GM12864 (cell line): ENCODE results near the gene ALDH1A2.
"Not testable (repeated sequence)": the region's sequence is repeated elsewhere in the genome, so short reads cannot be mapped to it uniquely, and the experiment has no call there.

Experiments used
- DNase-seq: peaks from one replicate; pipeline ENCODE4 v3.0.0-alpha.2; 2011; ENCODE audit warnings: low read depth
- H3K4me3 ChIP-seq: 2 replicates; pipeline ENCODE4 v1.5.1; 2011; ENCODE audit warnings: mild to moderate bottlenecking, low read depth, low read length, control low read depth
- TF ChIP-seq, protein P1 (sequence below): IDR thresholded peaks from 2 replicates; pipeline ENCODE4 v1.5.1; 2011; ENCODE audit warnings: low read depth, mild to moderate bottlenecking, moderate library complexity, low read length, control low read depth, inconsistent platforms; ENCODE audit errors: missing control alignments

ALDH1A2 gene

DNA sequence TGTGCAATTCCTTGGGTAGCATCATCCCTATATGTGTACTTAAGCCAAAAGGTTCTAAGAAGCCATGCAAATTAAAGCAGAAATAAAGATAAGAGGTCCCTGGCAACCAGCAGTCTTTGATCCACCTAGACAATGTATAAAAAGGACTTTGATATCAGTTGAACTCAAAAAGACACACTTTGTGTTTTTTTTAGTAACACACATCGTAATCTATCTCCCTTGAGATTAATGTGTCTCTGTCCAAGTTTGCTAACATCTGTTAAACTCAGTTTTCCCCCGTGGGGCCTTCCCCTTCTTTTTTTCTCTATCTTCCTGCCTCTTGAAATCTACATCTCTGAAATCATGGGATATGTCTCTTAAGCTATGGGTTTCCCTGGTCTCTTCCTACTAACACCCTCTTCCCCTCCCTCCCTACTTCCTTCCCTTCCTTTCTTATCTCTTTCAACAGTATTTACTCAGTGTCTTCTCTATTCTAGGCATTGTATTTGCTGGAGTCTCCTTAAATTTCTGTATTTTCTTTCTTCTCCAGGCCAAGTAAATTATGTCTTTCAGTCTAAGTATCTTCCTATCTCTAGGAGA lies 27.7 kb downstream of the ALDH1A2 start:
- no peak overlapping the region for H3K4me3 ChIP-seq
- DNase-seq, result no peak
- TF ChIP-seq, protein P1, sequence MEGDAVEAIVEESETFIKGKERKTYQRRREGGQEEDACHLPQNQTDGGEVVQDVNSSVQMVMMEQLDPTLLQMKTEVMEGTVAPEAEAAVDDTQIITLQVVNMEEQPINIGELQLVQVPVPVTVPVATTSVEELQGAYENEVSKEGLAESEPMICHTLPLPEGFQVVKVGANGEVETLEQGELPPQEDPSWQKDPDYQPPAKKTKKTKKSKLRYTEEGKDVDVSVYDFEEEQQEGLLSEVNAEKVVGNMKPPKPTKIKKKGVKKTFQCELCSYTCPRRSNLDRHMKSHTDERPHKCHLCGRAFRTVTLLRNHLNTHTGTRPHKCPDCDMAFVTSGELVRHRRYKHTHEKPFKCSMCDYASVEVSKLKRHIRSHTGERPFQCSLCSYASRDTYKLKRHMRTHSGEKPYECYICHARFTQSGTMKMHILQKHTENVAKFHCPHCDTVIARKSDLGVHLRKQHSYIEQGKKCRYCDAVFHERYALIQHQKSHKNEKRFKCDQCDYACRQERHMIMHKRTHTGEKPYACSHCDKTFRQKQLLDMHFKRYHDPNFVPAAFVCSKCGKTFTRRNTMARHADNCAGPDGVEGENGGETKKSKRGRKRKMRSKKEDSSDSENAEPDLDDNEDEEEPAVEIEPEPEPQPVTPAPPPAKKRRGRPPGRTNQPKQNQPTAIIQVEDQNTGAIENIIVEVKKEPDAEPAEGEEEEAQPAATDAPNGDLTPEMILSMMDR, result no peak

DNA sequence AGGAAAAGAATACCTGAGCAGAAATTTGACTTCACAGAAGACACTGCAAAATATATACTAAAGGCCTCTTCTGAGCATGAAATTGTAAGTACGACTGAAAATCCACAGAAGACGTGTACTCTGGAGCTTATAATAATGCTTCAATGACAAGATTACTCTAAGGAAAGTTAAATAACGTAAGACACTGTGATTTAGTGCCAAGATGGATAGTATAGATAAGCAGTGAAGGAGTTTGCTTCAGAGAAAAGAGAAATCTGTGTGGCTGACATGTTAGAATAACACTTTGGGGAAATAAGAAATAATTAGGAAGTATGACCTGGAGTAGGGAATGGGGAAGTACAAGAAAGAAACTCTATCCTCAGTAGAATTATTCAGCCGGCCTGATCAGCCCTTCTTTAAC lies 28.9 kb downstream of the ALDH1A2 start:
- TF ChIP-seq, protein P1, result no peak
- no peak for DNase-seq
- no peak overlapping the region for H3K4me3 ChIP-seq

DNA sequence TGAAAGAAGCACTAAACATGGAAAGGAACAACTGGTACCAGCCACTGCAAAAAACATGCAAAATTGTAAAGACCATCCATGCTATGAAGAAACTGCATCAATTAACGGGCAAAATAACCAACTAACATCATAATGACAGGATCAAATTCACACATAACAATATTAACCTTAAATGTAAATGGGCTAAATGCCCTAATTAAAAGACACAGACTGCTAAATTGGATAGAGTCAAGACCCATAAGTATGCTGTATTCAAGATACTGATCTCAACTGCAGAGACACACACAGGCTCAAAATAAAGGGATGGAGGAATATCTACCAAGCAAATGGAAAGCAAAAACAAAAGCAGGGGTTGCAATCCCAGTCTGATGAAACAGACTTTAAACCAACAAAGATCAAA lies 37.1 kb downstream of the ALDH1A2 start:
- not testable (repeated sequence) for DNase-seq, H3K4me3 ChIP-seq

DNA sequence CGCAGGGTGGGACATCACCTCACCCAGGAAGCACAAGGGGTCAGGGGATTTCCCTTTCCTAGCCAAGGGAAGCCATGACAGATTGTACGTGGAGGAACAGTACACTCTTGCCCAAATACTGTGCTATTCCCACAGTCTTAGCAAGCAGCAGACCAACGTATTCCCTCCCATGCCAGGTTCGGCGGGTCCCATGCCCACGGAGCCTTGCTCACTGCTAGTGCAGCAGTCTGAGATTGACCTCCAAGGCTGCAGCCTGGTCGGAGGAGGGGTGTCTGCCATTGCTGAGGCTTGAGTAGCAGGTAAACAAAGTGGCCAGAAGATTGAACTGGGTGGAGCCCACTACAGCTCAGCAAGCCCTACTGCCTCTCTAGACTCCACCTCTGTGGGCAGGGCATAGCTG lies 39.0 kb downstream of the ALDH1A2 start:
- TF ChIP-seq, protein P1, result no peak
- no peak overlapping the region for H3K4me3 ChIP-seq
- no peak for DNase-seq

DNA sequence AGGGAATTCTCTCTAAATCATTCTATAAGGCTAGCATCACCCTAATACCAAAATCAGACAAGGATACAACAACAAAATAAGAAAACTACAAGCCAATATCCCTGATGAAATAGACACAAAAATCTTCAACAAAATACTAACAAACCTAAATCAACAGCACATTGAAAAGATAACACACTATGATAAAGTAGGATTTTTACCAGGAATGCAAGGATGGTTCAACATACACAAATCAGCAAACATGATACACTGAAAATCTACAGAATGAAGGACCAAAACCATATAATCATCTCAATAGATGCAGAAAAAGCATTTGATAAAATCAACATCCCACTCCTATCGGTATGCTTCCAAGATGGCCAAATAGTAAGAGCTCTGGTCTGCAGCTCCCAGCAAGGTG lies 39.5 kb downstream of the ALDH1A2 start:
- no peak overlapping the region for H3K4me3 ChIP-seq
- DNase-seq, result no peak
- TF ChIP-seq, protein P1, result no peak

DNA sequence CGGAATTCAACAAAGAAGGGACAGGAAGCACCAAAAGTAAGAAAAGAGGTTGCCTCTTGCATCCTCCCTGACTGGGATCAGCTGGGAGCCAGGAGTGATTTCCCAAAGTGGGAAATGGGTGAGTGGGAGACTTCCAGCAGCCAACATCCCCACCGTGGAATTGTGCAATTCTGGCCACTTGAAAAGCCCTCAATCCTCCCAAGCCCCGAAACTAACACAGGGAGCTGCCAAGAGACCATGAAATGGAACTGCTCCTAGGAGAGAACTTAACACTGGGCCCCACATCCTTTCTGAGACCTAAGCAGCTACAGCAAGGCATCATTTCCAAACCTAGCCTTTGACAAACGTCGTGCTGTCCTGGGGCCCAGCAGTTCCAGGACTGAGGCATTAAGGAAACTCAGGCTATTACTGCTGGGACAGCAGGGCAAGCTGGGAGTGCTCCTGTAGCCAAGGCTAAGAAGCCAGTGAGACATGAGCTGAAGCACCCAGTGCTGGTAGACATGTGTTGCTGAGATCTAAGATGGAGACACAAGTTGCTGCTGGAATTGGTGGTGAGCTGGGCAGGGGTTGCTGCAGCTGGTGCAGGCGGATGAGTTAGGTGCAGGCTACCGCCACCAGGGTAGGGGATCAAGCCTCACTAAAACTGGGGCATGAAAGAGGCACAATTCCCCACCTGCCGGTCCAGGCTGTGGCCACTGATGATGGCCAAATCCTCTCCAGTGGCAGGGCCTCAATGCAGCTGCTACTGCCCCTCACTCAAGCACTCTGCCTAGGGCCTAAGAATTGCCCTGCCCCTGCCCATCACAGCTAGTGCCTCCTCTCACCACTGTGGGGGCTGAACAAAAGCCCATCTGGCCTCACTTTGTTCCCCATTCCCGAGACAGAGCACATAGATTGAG lies 43.9 kb downstream of the ALDH1A2 start:
- DNase-seq, result no peak
- TF ChIP-seq, protein P1, result no peak
- no peak overlapping the region for H3K4me3 ChIP-seq

DNA sequence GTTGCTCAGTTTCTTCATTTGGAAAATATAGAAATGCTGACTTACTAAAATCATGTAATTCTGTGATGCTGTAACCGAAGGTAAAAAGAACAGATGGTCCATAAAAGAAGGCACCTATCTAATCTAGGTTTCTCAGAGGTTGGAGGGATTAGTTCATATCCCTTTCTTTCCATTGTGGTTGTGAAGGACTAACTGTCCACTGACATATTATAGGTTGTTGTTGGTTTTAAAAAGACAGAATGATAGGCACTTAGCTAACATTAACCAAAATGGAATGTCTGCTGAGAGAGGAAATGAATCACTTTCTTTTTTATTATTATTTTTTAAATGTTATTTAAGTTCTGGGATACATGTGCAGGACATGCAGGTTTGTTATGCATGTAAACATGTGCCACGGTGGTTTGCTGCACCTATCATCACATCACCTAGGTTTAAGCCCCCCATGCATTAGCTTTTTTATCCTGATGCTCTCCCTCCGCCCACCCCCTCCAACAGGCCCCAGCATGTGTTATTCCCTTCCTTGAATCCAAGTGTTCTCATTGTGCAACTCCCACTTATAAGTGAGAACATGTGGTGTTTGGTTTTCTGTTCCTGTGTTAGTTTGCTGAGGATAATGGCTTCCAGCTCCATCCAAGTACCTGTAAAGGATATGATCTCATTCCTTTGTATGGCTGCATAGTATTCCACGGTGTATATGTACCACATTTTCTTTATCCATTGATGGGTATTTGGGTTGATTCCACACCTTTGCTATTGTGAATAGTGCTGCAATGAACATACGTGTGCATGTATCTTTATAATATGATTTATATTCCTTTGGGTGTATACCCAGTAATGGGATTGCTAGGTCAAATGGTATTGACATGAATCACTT lies 45.8 kb downstream of the ALDH1A2 start:
- TF ChIP-seq, protein P1, result no peak
- no peak overlapping the region for H3K4me3 ChIP-seq
- DNase-seq, result no peak
